Inferior parietal cortex (tissue), 1 donor: ENCODE measurements around the gene CTSF.

ENCODE experiments used
- DNase-seq: peaks from one replicate; pipeline ENCODE4 v3.0.0-alpha.2; 2016; ENCODE audit errors: extremely low spot score

Gene CTSF

DNA sequence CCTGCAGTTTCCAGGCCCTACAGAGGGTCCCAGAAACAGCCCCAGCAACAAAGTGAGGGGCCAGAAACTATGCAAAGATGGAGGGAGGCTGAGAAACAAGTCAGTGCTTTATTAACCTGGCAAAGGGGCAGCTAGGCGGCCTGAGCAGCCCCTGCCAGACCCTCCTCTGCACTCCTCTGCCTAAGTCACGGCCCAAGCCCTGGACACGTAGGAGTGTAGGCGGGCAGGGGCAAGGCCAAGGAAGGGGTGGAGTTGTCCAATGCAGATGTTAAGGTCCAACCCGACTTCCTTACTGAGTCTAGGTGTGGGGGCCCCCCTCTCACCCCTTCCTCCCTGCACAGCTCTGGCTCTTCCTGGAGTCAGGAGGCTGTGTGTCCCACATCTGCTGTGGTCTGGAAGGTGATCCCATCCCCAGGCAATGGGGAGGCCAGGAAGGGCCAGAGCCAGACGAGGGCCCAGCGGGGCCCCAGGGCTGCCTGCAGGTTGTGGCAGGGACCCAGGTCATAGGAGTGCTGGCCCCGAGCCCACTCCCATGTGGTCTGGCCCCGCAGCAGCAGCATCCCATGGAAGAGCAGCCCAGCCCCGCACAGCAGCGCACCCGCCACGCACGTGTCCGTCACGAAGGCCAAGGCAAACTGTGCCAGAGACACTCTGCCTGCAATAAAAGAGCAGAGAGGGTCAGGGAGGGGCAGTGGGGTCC, 29.1 kb downstream of the CTSF start:
- DNase-seq, result no peak

DNA sequence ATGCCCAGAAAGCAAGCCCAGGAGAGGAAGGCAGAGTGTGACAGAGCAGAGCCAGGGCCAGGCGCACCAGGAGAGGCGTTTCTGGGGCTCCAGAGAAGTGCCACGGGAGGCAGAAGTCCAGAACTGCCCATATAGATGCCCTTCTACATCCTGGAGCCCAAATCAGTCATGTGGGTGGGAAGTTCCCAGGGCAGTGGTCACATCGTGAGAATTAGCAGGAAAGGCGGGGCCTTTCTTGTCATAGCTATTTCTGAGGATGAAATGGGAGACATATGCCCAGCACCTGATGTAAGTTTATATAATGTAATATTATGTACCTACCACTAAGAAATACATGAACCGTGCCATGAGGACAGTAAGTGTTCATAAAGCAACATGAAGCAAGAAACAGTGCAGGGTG, 35.6 kb downstream of the CTSF start:
- DNase-seq, result no peak

DNA sequence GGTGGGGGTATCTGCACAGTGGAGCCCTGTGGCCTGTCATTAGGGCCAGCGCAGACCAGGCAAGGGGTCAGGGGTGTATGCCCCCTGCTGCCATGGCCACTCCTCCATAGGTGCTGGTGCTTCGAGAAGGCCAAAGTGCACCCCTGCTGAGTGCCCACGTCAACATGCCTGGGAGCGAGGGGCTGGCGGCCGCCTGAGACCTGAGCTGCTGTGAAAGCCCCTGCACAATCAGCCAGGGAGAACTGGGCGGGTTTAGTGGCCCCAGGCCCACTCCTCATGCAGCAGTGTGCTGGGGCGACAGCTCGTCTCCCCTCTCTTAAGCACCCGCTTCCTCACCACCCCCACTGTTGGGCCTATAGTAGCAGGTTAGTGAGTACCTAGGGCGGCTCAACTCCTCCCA, 36.6 kb downstream of the CTSF start:
- no peak for DNase-seq

DNA sequence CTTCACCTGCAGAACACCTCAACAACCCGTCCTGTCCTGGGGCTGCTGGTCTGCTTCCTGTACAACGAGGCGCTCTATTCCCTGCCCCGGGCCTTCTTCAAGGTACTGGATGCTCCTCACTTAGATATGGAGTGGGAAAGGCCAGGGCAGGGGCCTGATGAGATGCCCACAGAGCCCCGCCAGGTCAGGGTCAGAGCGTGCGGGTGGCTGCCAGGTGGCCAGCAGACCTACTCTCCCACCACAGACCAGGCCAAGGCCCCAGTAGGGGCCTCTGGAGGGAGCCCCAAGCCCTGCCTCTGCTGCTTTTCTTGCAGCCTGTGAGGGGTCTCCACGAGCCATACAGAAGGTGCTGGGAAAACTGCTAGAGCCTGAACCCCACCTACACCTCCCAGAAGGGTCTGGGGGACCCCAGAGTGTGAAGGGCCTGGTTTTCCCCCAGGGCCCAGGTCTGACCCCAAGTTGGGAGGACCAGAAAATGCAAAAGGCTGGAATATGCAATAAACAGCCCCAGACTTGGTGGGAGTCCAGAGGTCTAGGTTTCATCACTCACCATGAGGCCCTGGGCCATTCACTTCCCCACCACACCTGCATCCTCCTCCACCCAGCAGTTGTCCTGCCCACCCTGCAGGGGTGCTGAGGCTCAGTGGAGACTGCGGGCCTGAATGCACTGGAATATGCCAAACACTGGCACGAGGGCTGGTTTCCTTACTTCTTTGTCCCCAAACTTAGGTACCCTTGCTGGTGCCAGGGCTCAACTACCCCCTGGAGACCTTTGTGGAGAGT, 37.3 kb downstream of the CTSF start:
- DNase-seq, result no peak

DNA sequence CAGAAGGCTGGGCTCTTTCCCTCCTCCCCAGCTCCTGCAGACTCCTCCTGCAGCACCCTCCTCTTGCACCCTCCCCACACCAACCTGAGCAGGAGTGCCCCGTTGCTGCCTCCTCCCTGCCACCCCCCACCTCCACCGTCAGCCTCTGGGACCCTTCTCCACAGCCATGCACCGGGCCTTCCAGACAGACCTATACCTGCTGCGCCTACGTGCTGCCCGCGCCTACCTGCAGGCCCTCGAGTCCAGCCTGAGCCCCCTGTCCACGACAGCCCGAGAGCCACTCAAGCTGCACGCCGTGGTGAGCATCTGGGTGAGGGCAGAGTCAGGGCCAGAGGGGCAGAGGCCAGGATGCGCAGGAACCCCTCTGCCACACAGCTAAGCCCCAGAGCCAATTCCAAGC, 38.8 kb downstream of the CTSF start:
- no peak for DNase-seq

DNA sequence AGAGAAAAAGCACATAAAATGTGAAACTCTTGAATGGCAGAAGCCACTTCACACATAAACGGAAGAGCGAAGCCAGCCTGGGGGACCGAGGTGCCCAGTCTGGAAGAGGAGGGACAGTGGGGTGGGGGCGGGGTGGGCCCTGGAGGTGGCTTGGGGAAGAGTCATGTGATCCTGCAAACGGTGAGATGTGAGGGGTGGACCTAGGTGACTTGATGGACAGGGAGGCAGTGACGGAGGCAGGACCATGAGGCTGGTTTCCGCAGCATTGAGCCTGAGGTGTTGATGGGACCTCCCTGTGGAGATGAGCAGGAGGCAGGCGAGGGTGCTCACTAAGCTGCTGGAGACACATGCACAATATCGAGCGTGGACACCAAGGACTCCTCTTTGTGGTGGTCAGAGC, 39.3 kb downstream of the CTSF start:
- DNase-seq, result no peak

DNA sequence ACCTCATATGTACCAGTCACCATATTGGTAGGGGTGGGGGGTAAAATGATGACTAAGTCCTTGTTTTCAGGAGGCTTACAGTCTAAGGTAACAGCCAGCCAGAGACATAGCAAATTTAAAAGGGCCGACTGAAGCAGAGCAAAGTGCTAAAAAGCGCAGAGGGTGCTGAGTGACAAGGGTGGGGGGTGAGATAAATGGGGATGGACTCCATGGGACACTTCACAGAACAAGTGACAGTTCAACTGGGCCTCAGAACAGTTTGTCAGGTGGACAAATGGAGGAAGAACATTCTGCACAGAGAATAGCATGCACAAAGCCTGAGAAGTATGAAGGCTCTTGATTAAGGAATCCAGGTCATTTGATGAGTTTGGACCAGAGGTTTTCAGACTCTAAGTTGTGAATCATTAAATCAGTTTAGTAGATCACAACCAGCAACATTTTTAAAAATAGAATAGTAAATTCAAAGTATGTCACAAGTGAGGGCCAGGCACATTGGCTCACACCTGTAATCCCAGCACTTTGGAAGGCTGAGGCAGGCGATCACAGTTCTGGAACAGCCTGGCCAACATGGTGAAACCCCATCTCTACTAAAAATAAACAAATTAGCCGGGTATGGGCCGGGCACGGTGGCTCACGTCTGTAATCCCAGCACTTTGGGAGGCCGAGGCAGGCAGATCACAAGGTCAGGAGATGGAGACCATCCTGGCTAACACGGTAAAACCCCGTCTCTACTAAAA, 43.9 kb downstream of the CTSF start:
- no peak for DNase-seq

DNA sequence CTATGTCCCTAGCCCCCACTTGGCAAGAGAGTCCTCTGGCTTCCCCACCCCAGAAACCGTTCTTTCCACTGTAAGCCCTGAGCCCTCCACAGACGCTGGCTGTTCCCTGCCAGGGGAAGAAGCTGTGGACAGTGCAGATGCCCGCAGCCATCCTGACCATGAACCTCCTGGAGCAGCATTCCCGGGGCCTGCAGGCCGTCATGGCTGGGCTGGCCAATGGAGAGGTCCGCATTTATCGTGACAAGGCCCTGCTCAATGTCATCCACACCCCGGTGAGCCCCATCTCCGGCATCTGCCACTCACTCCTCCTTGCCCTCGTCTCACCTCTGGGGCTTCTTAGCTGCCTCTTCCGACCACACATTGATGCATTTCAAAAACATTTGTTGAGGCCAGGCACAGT, 44.8 kb downstream of the CTSF start:
- no peak for DNase-seq
